ENCODE measurements around the gene VPS37C. TPM values are rescaled to one million over a fixed set of nuclear protein-coding genes. Genes with fewer than 3 reads are reported as not detected.

The VPS37C gene
- polyA plus RNA-seq, 1 of the 3 experiments (the other 2 are of a cell fraction), result 15.2 TPM

DNA sequence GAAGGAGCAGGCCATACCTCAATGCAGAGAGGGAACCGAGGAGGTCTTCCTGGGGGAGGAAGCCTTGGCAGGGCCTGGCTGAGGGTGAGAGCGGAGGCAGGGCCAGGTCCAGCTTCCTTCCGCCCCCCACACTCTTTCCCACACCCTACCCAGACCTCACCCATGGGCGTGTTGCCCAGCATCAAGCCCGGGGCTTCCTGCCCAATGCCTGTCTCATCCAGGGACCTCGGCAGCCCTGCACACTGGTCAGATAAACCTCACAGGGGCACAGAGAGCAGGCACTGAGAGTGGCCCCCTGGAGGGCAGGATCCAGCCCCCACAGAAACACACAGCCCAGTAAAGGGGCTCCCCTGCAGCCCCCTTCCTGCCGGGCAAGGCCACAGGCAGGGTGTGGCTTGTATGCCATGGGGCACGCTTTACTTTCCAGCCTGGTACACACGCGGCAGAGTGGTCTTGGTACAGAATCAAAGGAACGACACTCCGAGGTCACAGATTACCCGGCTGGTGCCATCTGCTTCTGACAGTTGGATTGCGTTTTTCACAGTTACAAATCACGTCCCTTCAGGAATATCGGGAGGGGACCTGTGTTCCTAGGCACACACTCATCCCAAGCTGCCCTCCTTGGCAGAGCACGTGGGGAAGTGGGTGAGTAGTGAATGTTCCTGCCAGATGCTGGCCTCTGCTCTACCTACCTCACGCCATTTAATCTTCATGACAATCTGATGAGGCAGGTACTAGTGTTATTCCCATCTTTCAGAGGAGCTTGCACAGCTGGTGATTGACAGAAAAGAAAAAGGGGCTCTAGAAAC lies 79.0 kb downstream of the VPS37C start:
- Histone ChIP-seq H3K36me3 (replicated peaks in 1 of 2; ENCODE audit: control insufficient read depth in 1 of 2, insufficient read depth in 2 of 2, low read length in 1 of 2) (no peaks in the 10 kb centered on the region), H3K4me2 (no peak overlapping the region), H3K27me3 (ENCODE audit: insufficient read depth) (no peaks in the 10 kb centered on the region; the same call in 1 of the 2 replicates), H4K20me1 (ENCODE audit: insufficient read depth) (no peaks in the 10 kb centered on the region), H3K9ac (no peak overlapping the region), H3K27ac (ENCODE audit: low read depth in 2 of 2, low read length in 1 of 2) (no peak overlapping the region), H3K9me2 (no peaks in the 10 kb centered on the region), H2AFZ (ENCODE audit: low read depth) (no peak overlapping the region), H3K9me3 (no peaks in the 10 kb centered on the region), H3K4me1 (ENCODE audit: control insufficient read depth in 1 of 2, insufficient read depth in 2 of 2, low read depth in 1 of 2, low read length in 1 of 2) (no peaks in the 10 kb centered on the region; a peak in 1 of 4 replicates), H3K4me3 (ENCODE audit: low read depth in 2 of 2, low read length in 1 of 2) (no peak overlapping the region), H3F3A (replicated peaks; ENCODE audit: insufficient read depth) (no peaks in the 10 kb centered on the region), H3K79me2 (ENCODE audit: insufficient read depth) (no peaks in the 10 kb centered on the region)
- POLR2A ChIA-PET, result no interaction called here
- TF ChIP-seq GATA2 (CRISPR knock-in tag; IDR thresholded peaks at IDR 0.05), result no peak
- TF ChIP-seq, protein P1, sequence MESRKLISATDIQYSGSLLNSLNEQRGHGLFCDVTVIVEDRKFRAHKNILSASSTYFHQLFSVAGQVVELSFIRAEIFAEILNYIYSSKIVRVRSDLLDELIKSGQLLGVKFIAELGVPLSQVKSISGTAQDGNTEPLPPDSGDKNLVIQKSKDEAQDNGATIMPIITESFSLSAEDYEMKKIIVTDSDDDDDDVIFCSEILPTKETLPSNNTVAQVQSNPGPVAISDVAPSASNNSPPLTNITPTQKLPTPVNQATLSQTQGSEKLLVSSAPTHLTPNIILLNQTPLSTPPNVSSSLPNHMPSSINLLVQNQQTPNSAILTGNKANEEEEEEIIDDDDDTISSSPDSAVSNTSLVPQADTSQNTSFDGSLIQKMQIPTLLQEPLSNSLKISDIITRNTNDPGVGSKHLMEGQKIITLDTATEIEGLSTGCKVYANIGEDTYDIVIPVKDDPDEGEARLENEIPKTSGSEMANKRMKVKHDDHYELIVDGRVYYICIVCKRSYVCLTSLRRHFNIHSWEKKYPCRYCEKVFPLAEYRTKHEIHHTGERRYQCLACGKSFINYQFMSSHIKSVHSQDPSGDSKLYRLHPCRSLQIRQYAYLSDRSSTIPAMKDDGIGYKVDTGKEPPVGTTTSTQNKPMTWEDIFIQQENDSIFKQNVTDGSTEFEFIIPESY (IDR thresholded peaks at IDR 0.05; ENCODE audit: borderline replicate concordance, low read depth), result no peak
- TF ChIP-seq, protein P2, sequence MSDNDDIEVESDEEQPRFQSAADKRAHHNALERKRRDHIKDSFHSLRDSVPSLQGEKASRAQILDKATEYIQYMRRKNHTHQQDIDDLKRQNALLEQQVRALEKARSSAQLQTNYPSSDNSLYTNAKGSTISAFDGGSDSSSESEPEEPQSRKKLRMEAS (IDR thresholded peaks at IDR 0.05; ENCODE audit: low read depth), result no peak
- no peak for TF ChIP-seq MXI1 (IDR thresholded peaks at IDR 0.05; ENCODE audit: low read depth, low read length)
- TF ChIP-seq RAD21 (IDR thresholded peaks at IDR 0.05; ENCODE audit: low read length), result no peak
- TF ChIP-seq MEF2A (IDR thresholded peaks at IDR 0.05; ENCODE audit: borderline replicate concordance, low read depth), result no peak
- TF ChIP-seq RCOR1 (IDR thresholded peaks at IDR 0.05; ENCODE audit: low read length), result no peak
- TF ChIP-seq, protein P3, sequence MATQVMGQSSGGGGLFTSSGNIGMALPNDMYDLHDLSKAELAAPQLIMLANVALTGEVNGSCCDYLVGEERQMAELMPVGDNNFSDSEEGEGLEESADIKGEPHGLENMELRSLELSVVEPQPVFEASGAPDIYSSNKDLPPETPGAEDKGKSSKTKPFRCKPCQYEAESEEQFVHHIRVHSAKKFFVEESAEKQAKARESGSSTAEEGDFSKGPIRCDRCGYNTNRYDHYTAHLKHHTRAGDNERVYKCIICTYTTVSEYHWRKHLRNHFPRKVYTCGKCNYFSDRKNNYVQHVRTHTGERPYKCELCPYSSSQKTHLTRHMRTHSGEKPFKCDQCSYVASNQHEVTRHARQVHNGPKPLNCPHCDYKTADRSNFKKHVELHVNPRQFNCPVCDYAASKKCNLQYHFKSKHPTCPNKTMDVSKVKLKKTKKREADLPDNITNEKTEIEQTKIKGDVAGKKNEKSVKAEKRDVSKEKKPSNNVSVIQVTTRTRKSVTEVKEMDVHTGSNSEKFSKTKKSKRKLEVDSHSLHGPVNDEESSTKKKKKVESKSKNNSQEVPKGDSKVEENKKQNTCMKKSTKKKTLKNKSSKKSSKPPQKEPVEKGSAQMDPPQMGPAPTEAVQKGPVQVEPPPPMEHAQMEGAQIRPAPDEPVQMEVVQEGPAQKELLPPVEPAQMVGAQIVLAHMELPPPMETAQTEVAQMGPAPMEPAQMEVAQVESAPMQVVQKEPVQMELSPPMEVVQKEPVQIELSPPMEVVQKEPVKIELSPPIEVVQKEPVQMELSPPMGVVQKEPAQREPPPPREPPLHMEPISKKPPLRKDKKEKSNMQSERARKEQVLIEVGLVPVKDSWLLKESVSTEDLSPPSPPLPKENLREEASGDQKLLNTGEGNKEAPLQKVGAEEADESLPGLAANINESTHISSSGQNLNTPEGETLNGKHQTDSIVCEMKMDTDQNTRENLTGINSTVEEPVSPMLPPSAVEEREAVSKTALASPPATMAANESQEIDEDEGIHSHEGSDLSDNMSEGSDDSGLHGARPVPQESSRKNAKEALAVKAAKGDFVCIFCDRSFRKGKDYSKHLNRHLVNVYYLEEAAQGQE (IDR thresholded peaks at IDR 0.05; ENCODE audit: low read depth, low read length), result no peak
- TF ChIP-seq ELF1 (IDR thresholded peaks at IDR 0.05), result no peak
- TF ChIP-seq, protein P4, sequence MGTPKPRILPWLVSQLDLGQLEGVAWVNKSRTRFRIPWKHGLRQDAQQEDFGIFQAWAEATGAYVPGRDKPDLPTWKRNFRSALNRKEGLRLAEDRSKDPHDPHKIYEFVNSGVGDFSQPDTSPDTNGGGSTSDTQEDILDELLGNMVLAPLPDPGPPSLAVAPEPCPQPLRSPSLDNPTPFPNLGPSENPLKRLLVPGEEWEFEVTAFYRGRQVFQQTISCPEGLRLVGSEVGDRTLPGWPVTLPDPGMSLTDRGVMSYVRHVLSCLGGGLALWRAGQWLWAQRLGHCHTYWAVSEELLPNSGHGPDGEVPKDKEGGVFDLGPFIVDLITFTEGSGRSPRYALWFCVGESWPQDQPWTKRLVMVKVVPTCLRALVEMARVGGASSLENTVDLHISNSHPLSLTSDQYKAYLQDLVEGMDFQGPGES (IDR thresholded peaks at IDR 0.05; ENCODE audit: low read depth, low read length), result no peak
- no peak for TF ChIP-seq SMC3 (IDR thresholded peaks at IDR 0.05; ENCODE audit: low read depth, low read length)
- TF ChIP-seq RFX5 (IDR thresholded peaks at IDR 0.05; ENCODE audit: low read length), result no peak
- no peak for TF ChIP-seq FOXM1 (IDR thresholded peaks at IDR 0.05; ENCODE audit: low read depth)
- TF ChIP-seq JUND (IDR thresholded peaks at IDR 0.05), result no peak
- no peak for TF ChIP-seq RXRA (IDR thresholded peaks at IDR 0.05; ENCODE audit: borderline replicate concordance, low read depth)
- no peak for TF ChIP-seq FOXJ3 (CRISPR knock-in tag; IDR thresholded peaks at IDR 0.05)
- TF ChIP-seq CHD2 (IDR thresholded peaks at IDR 0.05; ENCODE audit: low read length, partially characterized antibody), result no peak
- TF ChIP-seq NFIC (IDR thresholded peaks at IDR 0.05; ENCODE audit: borderline replicate concordance), result no peak
- TF ChIP-seq TAF1 (IDR thresholded peaks at IDR 0.05; ENCODE audit: borderline replicate concordance, low read depth, low read length), result no peak
- WGBS (ENCODE audit: low lambda C conversion rate), result 49% methylated on average over 16 of the region's 18 CpGs
- DNase-seq, result no peak
- CTCF ChIA-PET, result interaction anchor here (1.0 kb wide), 1 partner anchor 249 kb away, joined by 3 read pairs; no protein-coding TSS in a partner anchor
